Activated naive CD8-positive, alpha-beta T cell treated with anti-CD3 and anti-CD28 coated beads, Interleukin-2, amount 10 ng/mL, durations not matched to agents 7 days and 5 days (primary cell): ENCODE results near the gene DEPDC7. TPM values are rescaled to one million over a fixed set of nuclear protein-coding genes. Genes with fewer than 3 reads are reported as not detected.

ENCODE experiments used
- ATAC-seq: fragments of 150-1000 bp; cut with Tn5 transposase; one replicate; pipeline ENCODE4 v1.10.0; 2021; ENCODE audit warnings: low read depth, moderate library complexity
- POLR2A ChIA-PET: fragments of 350-600 bp; sonication (Branson Sonifier 250); formaldehyde crosslinking; loops from one replicate; lab custom pipeline; 2021; ENCODE audit warnings: antibody characterized with exemption; lab: Charles Lee
- DNase-seq: peaks from one replicate; pipeline ENCODE4 v3.0.0; 2021
- H3K27ac Mint-ChIP-seq: one replicate; pipeline ENCODE4 v1.8.0; 2022; ENCODE audit warnings: mild to moderate bottlenecking, mixed read lengths
- H3K27me3 Mint-ChIP-seq: one replicate; pipeline ENCODE4 v1.8.0; 2022; ENCODE audit warnings: mild to moderate bottlenecking, moderate library complexity, mixed read lengths
- H3K36me3 Mint-ChIP-seq: one replicate; pipeline ENCODE4 v1.8.0; 2021; ENCODE audit warnings: mild to moderate bottlenecking, mixed read lengths
- H3K4me1 Mint-ChIP-seq: one replicate; pipeline ENCODE4 v1.8.0; 2021; ENCODE audit warnings: mixed read lengths
- H3K4me3 Mint-ChIP-seq: one replicate; pipeline ENCODE4 v1.8.0; 2022; ENCODE audit warnings: mild to moderate bottlenecking, moderate library complexity, mixed read lengths
- H3K9me3 Mint-ChIP-seq: one replicate; pipeline ENCODE4 v1.8.0; 2021; ENCODE audit warnings: mixed read lengths
- total RNA-seq, 2 experiments: library from RNA; stranded (reverse); gene quantifications; one replicate each; pipeline ENCODE4 v1.2.3, GENCODE V29; 2021

DEPDC7 gene
- total RNA-seq, 2 experiments from 2014 or later = 2.7 to 3.6 TPM

- peaks cover 21% of the 10 kb centered on the region for H3K4me1 Mint-ChIP-seq
- H3K36me3 Mint-ChIP-seq = peaks cover 7% of the 10 kb centered on the region
- peaks cover 13% of the 10 kb centered on the region for H3K9me3 Mint-ChIP-seq
- ATAC-seq (no peak), DNase-seq (no peak)
- H3K4me3 Mint-ChIP-seq = no peak overlapping the region
- no peak overlapping the region for H3K27ac Mint-ChIP-seq
- H3K27me3 Mint-ChIP-seq = peaks cover 35% of the 10 kb centered on the region
- POLR2A ChIA-PET = no interaction called here
Measured at GRCh38 chr11:33001751-33002542, 13.7 kb upstream of the DEPDC7 start.

DNA sequence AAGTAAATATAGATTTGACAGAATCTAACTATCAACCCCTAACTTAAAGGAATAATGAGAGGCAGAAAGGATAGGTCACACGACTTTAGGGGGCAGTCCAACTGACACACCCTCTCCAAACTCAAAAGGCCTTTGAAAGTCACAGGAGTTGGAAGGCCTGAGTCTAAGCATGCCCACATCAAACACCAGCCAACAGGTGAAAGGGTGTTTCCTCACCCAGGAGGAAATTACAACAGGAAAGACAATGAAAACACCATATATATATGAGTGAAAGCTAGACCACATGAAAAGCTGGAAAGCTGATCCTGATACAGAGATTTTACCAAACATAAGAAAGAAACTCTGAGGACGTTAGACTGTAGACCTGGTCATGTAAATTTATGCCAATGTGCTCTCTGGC is 10.5 kb upstream of the DEPDC7 start:
- Mint-ChIP-seq H3K4me1 (peaks cover 23% of the 10 kb centered on the region), H3K4me3 (peak overlapping the region; percentile 33), H3K27me3 (peaks cover 28% of the 10 kb centered on the region), H3K36me3 (peaks cover 4% of the 10 kb centered on the region), H3K9me3 (no peaks in the 10 kb centered on the region), H3K27ac (no peak overlapping the region)
- peak; percentile 83 for ATAC-seq
- no peak for DNase-seq
- POLR2A ChIA-PET = no interaction called here

- H3K36me3 Mint-ChIP-seq = peaks cover 4% of the 10 kb centered on the region
- POLR2A ChIA-PET = no interaction called here
- no peak overlapping the region for H3K4me3 Mint-ChIP-seq
- no peak overlapping the region for H3K27ac Mint-ChIP-seq
- ATAC-seq (no peak), DNase-seq (no peak)
- peaks cover 23% of the 10 kb centered on the region for H3K4me1 Mint-ChIP-seq
- H3K27me3 Mint-ChIP-seq = peaks cover 32% of the 10 kb centered on the region
- H3K9me3 Mint-ChIP-seq = no peaks in the 10 kb centered on the region
Measured at GRCh38 chr11:33006010-33006409, 9.7 kb upstream of the DEPDC7 start.

GRCh38 chr11:33013755-33014154 is 1.9 kb upstream of the DEPDC7 start:
- H3K27ac Mint-ChIP-seq = no peak overlapping the region
- POLR2A ChIA-PET = interaction anchor here (1.0 kb wide), 1 partner anchor 25 kb away, joined by 3 read pairs; the partner anchor contains the start of gene TCP11L1
- H3K36me3 Mint-ChIP-seq = no peaks in the 10 kb centered on the region
- no peak overlapping the region for H3K4me3 Mint-ChIP-seq
- ATAC-seq = no peak
- peaks cover 41% of the 10 kb centered on the region for H3K27me3 Mint-ChIP-seq
- peaks cover 19% of the 10 kb centered on the region for H3K4me1 Mint-ChIP-seq
- DNase-seq = no peak
- H3K9me3 Mint-ChIP-seq = no peaks in the 10 kb centered on the region

DNA sequence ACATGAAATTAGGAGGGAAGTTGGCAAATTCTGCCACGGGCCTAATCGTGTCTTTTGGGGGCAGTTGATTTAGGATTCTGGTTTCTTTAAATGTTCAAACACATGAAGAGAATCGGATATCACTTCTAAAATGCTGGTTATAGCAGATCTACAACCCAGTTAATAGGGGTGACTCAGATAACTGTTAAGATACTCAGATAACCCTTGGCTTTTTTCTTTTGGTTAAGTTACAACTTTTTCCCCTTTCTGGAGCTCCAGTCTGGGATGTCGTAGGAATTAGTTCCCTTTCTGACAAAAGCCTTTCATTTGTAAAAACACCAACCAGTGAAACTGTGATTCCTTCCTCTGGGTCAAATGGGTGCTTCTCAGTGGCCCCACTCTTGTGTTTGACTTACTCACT is 976 bp downstream of the DEPDC7 start:
- Mint-ChIP-seq H3K27me3 (peaks cover 32% of the 10 kb centered on the region), H3K4me1 (peaks cover 12% of the 10 kb centered on the region), H3K4me3 (peak overlapping the region; percentile 67), H3K9me3 (no peaks in the 10 kb centered on the region), H3K27ac (no peak overlapping the region), H3K36me3 (no peaks in the 10 kb centered on the region)
- DNase-seq = no peak
- POLR2A ChIA-PET = interaction anchor here (1.1 to 2.6 kb wide), 3 partner anchors 8 to 23 kb away, joined by 3 to 17 read pairs (median 3); partner anchors contain the start of gene TCP11L1
- ATAC-seq = no peak

GRCh38 chr11:33017478-33017877 is 1.8 kb downstream of the DEPDC7 start:
- H3K36me3 Mint-ChIP-seq = no peaks in the 10 kb centered on the region
- POLR2A ChIA-PET = interaction anchor here (2.6 kb wide), 1 partner anchor 22 kb away, joined by 17 read pairs; the partner anchor contains the start of gene TCP11L1
- ATAC-seq (no peak), DNase-seq (no peak)
- H3K4me1 Mint-ChIP-seq = peaks cover 12% of the 10 kb centered on the region
- no peaks in the 10 kb centered on the region for H3K9me3 Mint-ChIP-seq
- H3K4me3 Mint-ChIP-seq = no peak overlapping the region
- no peak overlapping the region for H3K27ac Mint-ChIP-seq
- peaks cover 32% of the 10 kb centered on the region for H3K27me3 Mint-ChIP-seq

DNA sequence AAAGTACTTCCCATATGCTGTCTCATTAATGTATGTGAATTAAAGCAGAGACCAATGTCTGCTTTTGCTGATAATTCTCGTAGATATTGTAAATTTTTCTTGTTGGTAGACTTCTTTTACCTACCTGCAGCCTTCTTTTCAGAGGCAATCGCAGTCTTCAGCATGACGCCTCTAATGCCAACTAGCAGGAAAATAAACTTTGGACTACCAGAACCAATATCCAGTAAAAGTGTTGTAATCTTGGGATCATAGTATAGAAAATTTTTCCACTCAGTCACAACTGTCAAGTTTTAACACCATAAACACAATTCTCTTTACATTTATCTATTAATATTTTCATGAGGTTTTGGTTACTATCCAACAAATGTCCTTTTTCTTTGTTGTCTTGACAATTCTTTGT is 2.3 kb downstream of the DEPDC7 start:
- peaks cover 12% of the 10 kb centered on the region for H3K4me1 Mint-ChIP-seq
- no peaks in the 10 kb centered on the region for H3K9me3 Mint-ChIP-seq
- no peak overlapping the region for H3K27ac Mint-ChIP-seq
- H3K4me3 Mint-ChIP-seq = no peak overlapping the region
- no peak for DNase-seq
- no peaks in the 10 kb centered on the region for H3K36me3 Mint-ChIP-seq
- POLR2A ChIA-PET = interaction anchor here (2.6 kb wide), 1 partner anchor 22 kb away, joined by 17 read pairs; the partner anchor contains the start of gene TCP11L1
- no peak for ATAC-seq
- peaks cover 32% of the 10 kb centered on the region for H3K27me3 Mint-ChIP-seq

DNA sequence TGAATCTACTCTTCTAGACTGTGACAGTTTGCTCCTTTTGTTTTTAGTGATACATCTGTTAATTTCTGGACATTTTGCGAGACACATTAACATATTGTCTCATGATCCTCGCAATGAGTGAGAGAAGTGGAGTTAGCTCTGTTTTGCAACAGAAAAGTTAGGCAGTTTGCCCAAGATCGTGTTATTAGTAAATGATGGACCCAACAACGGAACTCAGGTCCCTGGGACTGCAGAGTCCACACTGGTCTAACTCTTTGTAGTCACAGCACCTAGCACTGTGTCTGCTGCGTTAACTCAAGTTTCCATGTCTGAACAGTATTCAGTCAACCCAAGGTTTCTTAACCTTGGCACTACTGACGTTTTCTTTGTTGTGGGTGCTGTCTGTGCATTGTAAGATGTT is 3.2 kb downstream of the DEPDC7 start:
- Mint-ChIP-seq H3K36me3 (no peaks in the 10 kb centered on the region), H3K27me3 (peaks cover 28% of the 10 kb centered on the region), H3K9me3 (no peaks in the 10 kb centered on the region), H3K27ac (no peak overlapping the region), H3K4me1 (peaks cover 12% of the 10 kb centered on the region), H3K4me3 (no peak overlapping the region)
- ATAC-seq (no peak), DNase-seq (no peak)
- POLR2A ChIA-PET = no interaction called here

GRCh38 chr11:33021501-33021900 is 5.8 kb downstream of the DEPDC7 start:
- Mint-ChIP-seq H3K36me3 (no peaks in the 10 kb centered on the region), H3K27ac (no peak overlapping the region), H3K27me3 (peaks cover 13% of the 10 kb centered on the region), H3K9me3 (no peaks in the 10 kb centered on the region), H3K4me1 (peaks cover 9% of the 10 kb centered on the region), H3K4me3 (no peak overlapping the region)
- no peak for DNase-seq
- POLR2A ChIA-PET = interaction anchor here (1.4 kb wide), 1 partner anchor 10 kb away, joined by 3 read pairs; no protein-coding TSS in a partner anchor
- no peak for ATAC-seq

DNA sequence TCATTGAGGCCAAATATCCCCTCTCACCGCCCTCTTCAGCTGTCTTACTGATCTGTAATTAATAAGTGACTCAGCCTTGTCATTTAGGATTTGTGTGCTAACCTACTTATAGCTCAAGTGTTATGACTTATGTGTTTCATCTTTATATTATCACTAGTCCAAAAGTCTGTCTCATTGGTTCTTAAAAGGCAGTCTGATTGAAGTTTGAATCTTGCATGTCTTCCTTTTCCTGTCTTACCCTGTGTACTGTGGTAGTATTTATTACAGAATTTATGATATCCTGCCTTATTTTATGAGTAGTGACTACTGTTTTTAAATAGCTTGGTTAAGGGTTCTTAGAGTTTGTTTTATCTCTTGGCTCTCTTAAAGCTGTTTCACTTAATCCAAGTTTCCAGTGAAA is 6.3 kb downstream of the DEPDC7 start:
- no peak for DNase-seq
- no peak for ATAC-seq
- H3K4me3 Mint-ChIP-seq = no peak overlapping the region
- no peaks in the 10 kb centered on the region for H3K36me3 Mint-ChIP-seq
- POLR2A ChIA-PET = interaction anchor here (0.7 to 1.4 kb wide), 2 partner anchors 10 to 438 kb away, joined by 3 read pairs; partner anchors contain the start of gene EIF3M
- H3K27ac Mint-ChIP-seq = no peak overlapping the region
- peaks cover 10% of the 10 kb centered on the region for H3K27me3 Mint-ChIP-seq
- peaks cover 7% of the 10 kb centered on the region for H3K4me1 Mint-ChIP-seq
- H3K9me3 Mint-ChIP-seq = no peaks in the 10 kb centered on the region

GRCh38 chr11:33025339-33025722 is 9.7 kb downstream of the DEPDC7 start:
- H3K9me3 Mint-ChIP-seq = no peaks in the 10 kb centered on the region
- peaks cover 6% of the 10 kb centered on the region for H3K4me1 Mint-ChIP-seq
- no peak overlapping the region for H3K4me3 Mint-ChIP-seq
- H3K36me3 Mint-ChIP-seq = no peaks in the 10 kb centered on the region
- POLR2A ChIA-PET = interaction anchor here (0.6 kb wide), 1 partner anchor 9 kb away, joined by 3 read pairs; the partner anchor contains the start of gene DEPDC7
- DNase-seq = no peak
- no peaks in the 10 kb centered on the region for H3K27me3 Mint-ChIP-seq
- no peak overlapping the region for H3K27ac Mint-ChIP-seq
- no peak for ATAC-seq

DNA sequence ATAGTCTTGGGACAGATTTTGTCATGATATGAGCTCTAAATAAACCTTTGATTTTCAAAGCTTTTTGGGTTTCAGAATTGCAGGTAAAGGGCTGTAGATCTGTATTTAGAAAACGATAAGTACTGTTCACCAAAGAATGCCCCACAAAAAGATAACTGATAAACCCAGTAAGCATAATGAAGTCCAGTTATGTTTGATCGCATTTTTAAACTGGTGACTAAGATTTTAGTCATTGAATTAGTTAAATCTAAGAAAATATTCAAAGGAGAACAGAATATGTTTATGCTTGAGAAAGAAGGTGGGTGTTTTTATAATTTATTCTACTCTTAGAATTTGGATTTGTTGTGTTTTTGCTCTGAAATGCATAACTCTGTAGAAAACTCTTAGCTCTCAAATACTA is 11.6 kb downstream of the DEPDC7 start:
- Mint-ChIP-seq H3K27ac (no peak overlapping the region), H3K27me3 (no peaks in the 10 kb centered on the region), H3K9me3 (no peaks in the 10 kb centered on the region), H3K4me3 (no peak overlapping the region), H3K36me3 (no peaks in the 10 kb centered on the region), H3K4me1 (peaks cover 3% of the 10 kb centered on the region)
- DNase-seq (no peak), ATAC-seq (no peak)
- POLR2A ChIA-PET = interaction anchor here (1.0 kb wide), 1 partner anchor 12 kb away, joined by 3 read pairs; the partner anchor contains the start of gene TCP11L1

- POLR2A ChIA-PET = interaction anchor here (1.0 kb wide), 1 partner anchor 11 kb away, joined by 3 read pairs; the partner anchor contains the start of gene TCP11L1
- H3K9me3 Mint-ChIP-seq = no peaks in the 10 kb centered on the region
- DNase-seq (no peak), ATAC-seq (no peak)
- H3K4me3 Mint-ChIP-seq = no peak overlapping the region
- no peaks in the 10 kb centered on the region for H3K36me3 Mint-ChIP-seq
- H3K4me1 Mint-ChIP-seq = peaks cover 3% of the 10 kb centered on the region
- no peaks in the 10 kb centered on the region for H3K27me3 Mint-ChIP-seq
- no peak overlapping the region for H3K27ac Mint-ChIP-seq
Measured at GRCh38 chr11:33027846-33028536, 12.3 kb downstream of the DEPDC7 start.
